ENCODE data around the gene TLN1. TPM values are rescaled to one million over a fixed set of nuclear protein-coding genes. Genes with fewer than 3 reads are reported as not detected.

TLN1 gene
- total RNA-seq, 1 donor: 287 TPM

DNA sequence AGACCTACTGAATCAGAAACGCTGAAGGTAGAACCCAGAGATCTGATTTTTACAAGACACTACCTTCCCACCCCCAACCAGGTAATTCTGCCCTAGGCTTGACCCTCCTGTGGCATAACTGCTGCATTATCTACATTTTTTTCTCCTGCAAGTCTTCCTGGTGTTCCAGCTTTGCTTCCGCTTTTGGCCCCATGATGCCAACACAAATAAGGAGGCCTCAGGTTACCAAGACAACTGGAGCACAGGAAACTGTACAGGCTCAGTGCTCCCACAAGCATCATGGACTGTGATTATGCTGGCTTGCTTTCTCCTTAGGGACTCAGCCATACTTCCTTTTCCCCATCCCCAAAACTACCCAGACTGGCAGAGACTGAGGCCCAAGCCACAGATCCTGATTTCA lies 28.7 kb upstream of the TLN1 start:
- no peak overlapping the region for H3K4me3 ChIP-seq (ENCODE audit: low read depth, low read length)
- DNase-seq (ENCODE audit: low read depth): peak; percentile 66
- TF ChIP-seq, protein P1, sequence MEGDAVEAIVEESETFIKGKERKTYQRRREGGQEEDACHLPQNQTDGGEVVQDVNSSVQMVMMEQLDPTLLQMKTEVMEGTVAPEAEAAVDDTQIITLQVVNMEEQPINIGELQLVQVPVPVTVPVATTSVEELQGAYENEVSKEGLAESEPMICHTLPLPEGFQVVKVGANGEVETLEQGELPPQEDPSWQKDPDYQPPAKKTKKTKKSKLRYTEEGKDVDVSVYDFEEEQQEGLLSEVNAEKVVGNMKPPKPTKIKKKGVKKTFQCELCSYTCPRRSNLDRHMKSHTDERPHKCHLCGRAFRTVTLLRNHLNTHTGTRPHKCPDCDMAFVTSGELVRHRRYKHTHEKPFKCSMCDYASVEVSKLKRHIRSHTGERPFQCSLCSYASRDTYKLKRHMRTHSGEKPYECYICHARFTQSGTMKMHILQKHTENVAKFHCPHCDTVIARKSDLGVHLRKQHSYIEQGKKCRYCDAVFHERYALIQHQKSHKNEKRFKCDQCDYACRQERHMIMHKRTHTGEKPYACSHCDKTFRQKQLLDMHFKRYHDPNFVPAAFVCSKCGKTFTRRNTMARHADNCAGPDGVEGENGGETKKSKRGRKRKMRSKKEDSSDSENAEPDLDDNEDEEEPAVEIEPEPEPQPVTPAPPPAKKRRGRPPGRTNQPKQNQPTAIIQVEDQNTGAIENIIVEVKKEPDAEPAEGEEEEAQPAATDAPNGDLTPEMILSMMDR (IDR thresholded peaks at IDR 0.05; ENCODE audit: insufficient read depth, low read length): no peak

DNA sequence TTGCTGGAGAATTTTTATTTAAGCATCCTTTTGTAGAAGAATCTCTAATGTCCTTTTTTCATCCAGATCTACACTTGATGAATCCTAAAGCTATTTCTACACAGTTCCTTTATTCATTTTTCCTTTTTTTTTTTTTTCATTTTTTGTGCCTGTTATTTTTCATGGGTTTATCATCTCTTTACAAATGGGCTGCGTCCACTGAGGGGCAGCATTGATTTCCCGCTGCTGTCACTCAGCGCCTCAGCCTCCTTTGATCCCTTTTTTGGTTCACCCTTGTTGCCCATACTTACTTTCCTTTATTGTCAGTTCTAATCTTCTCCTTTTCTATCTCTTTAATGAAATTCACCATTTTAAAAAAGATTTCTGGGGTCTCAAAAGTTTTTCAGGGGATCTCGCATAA lies 27.8 kb upstream of the TLN1 start:
- TF ChIP-seq, protein P1 (IDR thresholded peaks at IDR 0.05; ENCODE audit: insufficient read depth, low read length): no peak

DNA sequence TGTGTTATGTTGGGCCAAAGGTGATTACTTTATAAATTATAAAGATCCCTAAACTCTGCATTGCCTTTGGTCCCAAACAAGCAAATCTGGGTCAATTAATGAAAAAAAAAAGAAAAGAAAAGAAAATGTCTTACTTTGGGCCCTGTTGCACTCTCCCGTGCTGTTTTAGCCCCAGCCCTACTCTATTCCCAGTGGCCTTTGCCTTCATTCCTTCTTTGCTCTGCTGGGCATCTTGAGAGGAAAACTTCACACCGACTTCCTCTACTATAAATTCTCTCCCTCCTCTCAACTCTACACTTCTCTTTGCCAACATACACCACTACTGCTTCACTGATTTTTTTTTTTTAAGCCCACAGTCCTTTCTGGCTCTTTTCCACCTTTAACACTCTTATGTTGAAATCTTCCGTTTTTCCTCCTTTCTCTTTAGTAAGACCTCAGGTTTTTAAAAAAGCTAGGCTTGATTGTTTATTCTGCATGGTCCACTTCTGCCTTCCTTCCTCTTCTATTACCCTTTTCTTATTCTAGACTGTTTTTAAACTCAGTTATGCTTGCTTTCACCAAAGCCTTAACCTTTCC lies 26.6 kb upstream of the TLN1 start:
- TF ChIP-seq, protein P1 (IDR thresholded peaks at IDR 0.05; ENCODE audit: insufficient read depth, low read length): no peak
- peak; percentile 52 for DNase-seq (ENCODE audit: low read depth)
- no peak overlapping the region for H3K4me3 ChIP-seq (ENCODE audit: low read depth, low read length)

More for the DNA sequence above, 27.8 kb upstream of the TLN1 start:
- H3K4me3 ChIP-seq (ENCODE audit: low read depth, low read length): no peak overlapping the region
- no peak for DNase-seq (ENCODE audit: low read depth)

DNA sequence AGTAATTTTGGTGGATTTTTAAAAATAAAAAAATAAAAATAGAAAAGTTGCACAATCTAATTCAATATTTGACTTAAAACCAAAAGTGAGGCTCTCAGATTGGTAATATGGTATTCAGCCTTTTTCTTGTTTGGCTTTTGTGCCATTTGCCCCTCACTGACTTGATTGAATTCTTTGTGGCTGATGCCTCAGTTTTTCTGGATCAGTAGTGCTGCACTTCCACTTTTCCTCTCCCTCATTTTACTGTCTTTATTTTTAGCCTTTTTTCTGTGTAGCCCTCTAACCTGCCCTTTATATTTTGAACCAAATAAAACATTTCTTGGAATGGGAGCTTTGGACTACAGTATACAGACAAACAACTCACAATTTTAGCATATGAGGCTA lies 25.9 kb upstream of the TLN1 start:
- no peak for DNase-seq (ENCODE audit: low read depth)
- TF ChIP-seq, protein P1 (IDR thresholded peaks at IDR 0.05; ENCODE audit: insufficient read depth, low read length): no peak
- H3K4me3 ChIP-seq (ENCODE audit: low read depth, low read length): no peak overlapping the region

DNA sequence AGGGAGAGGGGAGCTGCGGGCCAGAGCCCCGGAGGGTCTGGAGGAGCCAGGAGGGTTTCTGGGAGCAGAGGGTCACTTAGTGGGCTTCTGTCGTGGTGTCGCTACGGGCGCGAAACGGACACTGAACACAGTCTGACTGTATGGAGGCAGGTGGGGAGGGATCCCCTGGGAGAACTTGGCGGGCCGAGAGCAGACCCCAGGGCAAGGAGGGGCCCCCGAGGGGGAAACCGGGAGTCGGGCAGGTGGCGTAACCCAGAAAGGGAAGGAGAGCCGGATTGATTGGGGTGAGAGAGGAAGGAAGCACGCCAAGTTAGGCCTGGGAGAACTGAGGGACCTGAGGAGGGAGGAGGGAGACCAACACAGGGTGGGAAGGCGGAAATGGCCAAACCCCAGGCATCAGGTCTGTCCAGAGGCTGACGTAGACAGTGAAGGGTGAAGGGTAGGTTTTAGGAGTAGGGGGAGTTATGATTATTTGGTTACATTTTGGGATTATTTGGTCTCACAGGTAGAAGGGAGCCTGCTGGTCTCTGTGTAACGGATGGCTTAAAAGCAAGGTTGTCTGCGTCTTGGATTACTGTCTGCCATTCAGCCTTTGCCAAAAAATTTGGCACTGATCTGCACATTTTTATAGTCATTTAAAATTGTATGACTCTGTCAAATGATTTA lies 25.4 kb upstream of the TLN1 start:
- TF ChIP-seq, protein P1 (IDR thresholded peaks at IDR 0.05; ENCODE audit: insufficient read depth, low read length): no peak
- no peak overlapping the region for H3K4me3 ChIP-seq (ENCODE audit: low read depth, low read length)
- no peak for DNase-seq (ENCODE audit: low read depth)

DNA sequence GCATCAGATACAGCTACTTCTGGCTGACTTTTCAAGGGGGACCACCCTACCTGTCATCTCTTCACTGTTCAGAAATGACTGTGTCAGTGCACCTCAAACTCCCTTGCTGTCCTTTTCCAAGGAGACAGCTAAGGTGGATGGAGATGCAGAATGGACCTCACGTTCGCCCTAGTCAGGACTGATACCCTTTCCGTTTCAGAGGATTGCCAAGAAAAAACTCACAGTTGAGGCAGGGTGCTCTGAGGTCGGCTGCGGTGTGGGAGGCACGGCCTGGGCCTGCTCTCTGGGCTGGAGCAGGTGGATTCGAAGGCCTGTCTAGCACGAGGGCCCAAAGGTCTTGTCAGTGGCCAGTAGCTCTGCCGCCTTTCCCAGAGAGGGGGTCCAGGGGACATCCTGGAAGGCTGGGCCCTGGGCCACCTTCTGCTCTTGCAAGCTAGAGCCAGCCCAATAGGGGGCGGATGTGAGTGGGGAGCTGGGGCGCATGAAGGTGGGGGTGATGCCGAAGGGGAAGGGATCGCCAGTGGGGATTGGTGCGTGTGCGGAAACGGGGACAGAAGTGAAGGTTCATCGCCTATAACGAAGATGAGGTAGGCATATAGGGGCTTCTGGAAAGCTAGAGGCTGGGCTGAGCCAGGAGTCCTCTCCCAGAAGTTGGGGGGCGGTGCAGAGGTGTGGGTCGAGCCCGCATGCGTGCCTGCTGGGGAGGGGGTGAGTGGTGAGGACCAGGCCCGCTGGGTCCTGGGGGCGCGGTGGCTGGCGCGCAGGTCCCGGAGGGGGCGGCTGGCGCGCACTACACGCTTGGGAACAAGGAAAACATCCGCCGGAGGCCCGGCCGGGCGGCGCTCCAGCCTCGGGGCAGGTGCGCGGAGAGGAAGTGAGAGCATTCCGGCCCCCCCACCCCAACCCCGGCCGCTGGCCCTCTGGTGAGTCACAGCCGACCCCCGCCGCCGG lies 24.6 kb upstream of the TLN1 start:
- H3K4me3 ChIP-seq (ENCODE audit: low read depth, low read length): peak overlapping the region; percentile 44
- TF ChIP-seq, protein P1 (IDR thresholded peaks at IDR 0.05; ENCODE audit: insufficient read depth, low read length): peak; percentile 58
- DNase-seq (ENCODE audit: low read depth): no peak

Data from fibroblast of the aortic adventitia (primary cell).